Loucy (cell line): Measurements from ENCODE around the gene RAB31.

Source experiments
- H2AFZ ChIP-seq: fragments of 200-600 bp; sonication (generic); 2 replicates; pipeline ENCODE4 v1.6.0; 2016; ENCODE audit warnings: antibody characterized with exemption, mild to moderate bottlenecking, low read length, moderate library complexity
- H3F3A ChIP-seq: fragments of 200-600 bp; 2 replicates; pipeline ENCODE4 v1.6.0; 2016; ENCODE audit warnings: antibody characterized with exemption, low read depth, mild to moderate bottlenecking
- H3K27me3 ChIP-seq: fragments of 200-600 bp; sonication (generic); 2 replicates; pipeline ENCODE4 v1.6.1; 2014; ENCODE audit warnings: low read length, mild to moderate bottlenecking; ENCODE audit not compliant: insufficient read depth, poor library complexity, severe bottlenecking
- H3K36me3 ChIP-seq: fragments of 200-600 bp; sonication (generic); 2 replicates; pipeline ENCODE4 v1.6.1; 2016; ENCODE audit warnings: low read length; ENCODE audit not compliant: insufficient read depth
- H3K4me1 ChIP-seq: fragments of 200-600 bp; sonication (generic); 2 replicates; pipeline ENCODE4 v1.5.1; 2014; ENCODE audit warnings: low read length, mild to moderate bottlenecking; ENCODE audit not compliant: insufficient read depth, poor library complexity, severe bottlenecking
- H3K4me2 ChIP-seq: fragments of 200-600 bp; sonication (generic); 2 replicates; pipeline ENCODE4 v1.6.0; 2014; ENCODE audit warnings: antibody characterized with exemption, low read length, low read depth, mild to moderate bottlenecking; ENCODE audit not compliant: poor library complexity, severe bottlenecking
- H3K4me3 ChIP-seq: fragments of 200-600 bp; sonication (generic); 2 replicates; pipeline ENCODE4 v1.5.1; 2014; ENCODE audit warnings: low read length, mild to moderate bottlenecking, mixed read lengths; ENCODE audit not compliant: poor library complexity, severe bottlenecking
- H3K79me2 ChIP-seq: fragments of 200-600 bp; sonication (generic); 2 replicates; pipeline ENCODE4 v1.6.1; 2014; ENCODE audit warnings: low read length; ENCODE audit not compliant: insufficient read depth
- H3K9ac ChIP-seq: fragments of 200-600 bp; sonication (generic); 2 replicates; pipeline ENCODE4 v1.6.0; 2014; ENCODE audit warnings: mild to moderate bottlenecking, low read depth, low read length, moderate library complexity; ENCODE audit not compliant: poor library complexity, severe bottlenecking
- H3K9me2 ChIP-seq: fragments of 200-600 bp; sonication (generic); replicated peaks from 2 replicates; pipeline ENCODE4 v1.6.1; 2016; ENCODE audit warnings: low read depth, low read length, mixed read lengths
- H3K9me3 ChIP-seq: fragments of 200-600 bp; sonication (generic); 2 replicates; pipeline ENCODE4 v1.6.1; 2014; ENCODE audit warnings: mild to moderate bottlenecking, antibody characterized with exemption, low read length, low read depth; ENCODE audit not compliant: insufficient read depth
- H4K20me1 ChIP-seq: fragments of 200-600 bp; sonication (generic); 2 replicates; pipeline ENCODE4 v1.6.0; 2014; ENCODE audit warnings: antibody characterized with exemption, low read length, mild to moderate bottlenecking; ENCODE audit not compliant: insufficient read depth, poor library complexity, severe bottlenecking
- EZH2phosphoT487 ChIP-seq: fragments of 200-600 bp; IDR thresholded peaks from 2 replicates; pipeline ENCODE4 v1.6.1; 2018; ENCODE audit warnings: antibody characterized with exemption, mild to moderate bottlenecking, moderate library complexity, borderline replicate concordance
- TF ChIP-seq, protein P1 (sequence below): fragments of 200-600 bp; sonication (generic); conservative IDR thresholded peaks from 2 replicates; pipeline ENCODE4 v1.5.1; 2014; ENCODE audit warnings: mild to moderate bottlenecking, antibody characterized with exemption, low read length

Gene RAB31

DNA sequence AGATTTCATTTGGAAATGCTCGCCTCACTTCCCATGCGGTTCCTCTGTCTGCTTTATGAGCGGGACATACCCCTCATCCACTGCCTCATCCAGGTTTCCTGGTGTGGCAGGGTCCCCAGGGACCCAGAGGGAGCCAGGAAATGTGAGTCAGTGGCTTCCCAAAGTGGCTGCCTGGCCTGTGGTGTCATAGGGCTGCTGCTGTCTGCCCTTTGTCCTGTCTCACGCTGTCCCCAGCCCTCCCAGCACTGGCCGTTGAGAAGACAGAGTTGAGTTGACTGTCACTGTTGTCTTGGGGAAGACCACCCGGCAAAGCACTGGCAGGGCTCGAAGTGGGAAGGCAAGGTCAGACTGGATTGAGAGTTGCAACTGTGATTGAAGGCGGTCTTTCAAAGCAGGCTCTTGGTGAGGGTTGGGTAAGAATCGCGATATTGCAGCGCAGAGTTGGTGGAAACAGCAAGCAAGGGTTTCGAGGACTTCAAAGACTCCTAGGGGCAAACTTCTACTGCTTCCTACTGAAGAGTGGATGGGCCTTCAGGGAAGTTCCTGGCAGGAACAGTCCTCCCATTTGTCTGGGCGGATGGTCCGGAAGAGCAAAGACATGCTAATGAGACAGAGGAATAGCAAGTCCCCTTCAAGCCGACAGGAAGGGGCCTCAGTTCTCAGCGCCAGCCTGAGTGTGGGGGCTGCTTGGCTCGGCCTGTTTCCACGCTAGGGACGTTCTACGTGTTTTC, 33.9 kb downstream of the RAB31 start:
- Histone ChIP-seq H3K79me2 (no peaks in the 10 kb centered on the region), H3K9me2 (no peaks in the 10 kb centered on the region), H3K27me3 (no peaks in the 10 kb centered on the region), H2AFZ (no peak overlapping the region), H4K20me1 (no peaks in the 10 kb centered on the region), H3K9me3 (no peaks in the 10 kb centered on the region), H3K36me3 (no peaks in the 10 kb centered on the region), H3F3A (no peaks in the 10 kb centered on the region), H3K9ac (no peak overlapping the region), H3K4me2 (no peak overlapping the region), H3K4me1 (no peaks in the 10 kb centered on the region), H3K4me3 (no peak overlapping the region)
- TF ChIP-seq, protein P1, sequence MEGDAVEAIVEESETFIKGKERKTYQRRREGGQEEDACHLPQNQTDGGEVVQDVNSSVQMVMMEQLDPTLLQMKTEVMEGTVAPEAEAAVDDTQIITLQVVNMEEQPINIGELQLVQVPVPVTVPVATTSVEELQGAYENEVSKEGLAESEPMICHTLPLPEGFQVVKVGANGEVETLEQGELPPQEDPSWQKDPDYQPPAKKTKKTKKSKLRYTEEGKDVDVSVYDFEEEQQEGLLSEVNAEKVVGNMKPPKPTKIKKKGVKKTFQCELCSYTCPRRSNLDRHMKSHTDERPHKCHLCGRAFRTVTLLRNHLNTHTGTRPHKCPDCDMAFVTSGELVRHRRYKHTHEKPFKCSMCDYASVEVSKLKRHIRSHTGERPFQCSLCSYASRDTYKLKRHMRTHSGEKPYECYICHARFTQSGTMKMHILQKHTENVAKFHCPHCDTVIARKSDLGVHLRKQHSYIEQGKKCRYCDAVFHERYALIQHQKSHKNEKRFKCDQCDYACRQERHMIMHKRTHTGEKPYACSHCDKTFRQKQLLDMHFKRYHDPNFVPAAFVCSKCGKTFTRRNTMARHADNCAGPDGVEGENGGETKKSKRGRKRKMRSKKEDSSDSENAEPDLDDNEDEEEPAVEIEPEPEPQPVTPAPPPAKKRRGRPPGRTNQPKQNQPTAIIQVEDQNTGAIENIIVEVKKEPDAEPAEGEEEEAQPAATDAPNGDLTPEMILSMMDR, result no peak
- TF ChIP-seq EZH2phosphoT487, result no peak

DNA sequence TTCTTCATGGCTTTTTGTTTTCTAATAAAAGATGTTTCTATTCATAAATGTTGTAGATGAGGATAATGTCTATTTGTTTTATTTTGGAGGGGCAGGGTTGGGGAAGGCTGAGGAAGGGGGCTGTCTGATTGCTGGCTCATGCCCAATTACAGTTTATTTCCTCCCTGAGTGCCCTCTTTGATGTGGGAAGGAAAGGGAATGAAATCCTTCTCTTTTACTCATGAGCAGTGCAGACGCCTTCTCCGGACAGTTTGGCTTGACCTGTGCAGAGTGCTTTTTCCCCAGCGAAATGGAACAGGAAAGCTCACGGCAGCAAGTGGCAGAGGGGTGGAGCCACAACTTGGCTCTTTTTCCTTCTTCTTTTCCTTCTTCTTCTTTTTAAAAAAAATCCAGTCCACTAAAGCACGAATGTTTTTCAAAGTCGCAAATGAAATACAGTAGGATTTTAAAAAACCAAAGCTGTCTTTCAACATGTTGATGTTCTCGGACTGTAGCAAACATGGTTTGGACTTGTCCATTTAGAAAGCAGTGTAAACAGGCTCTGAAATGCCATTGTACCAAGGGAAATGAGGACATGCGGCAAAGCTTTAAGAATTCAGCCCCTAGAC, 34.5 kb downstream of the RAB31 start:
- no peak for TF ChIP-seq EZH2phosphoT487
- TF ChIP-seq, protein P1, result no peak
- Histone ChIP-seq H3K9ac (no peak overlapping the region), H3K27me3 (no peaks in the 10 kb centered on the region), H3K4me2 (no peak overlapping the region), H3K79me2 (no peaks in the 10 kb centered on the region), H3K9me2 (no peaks in the 10 kb centered on the region), H2AFZ (no peak overlapping the region), H3K36me3 (no peaks in the 10 kb centered on the region), H4K20me1 (no peaks in the 10 kb centered on the region), H3K4me3 (no peak overlapping the region), H3K4me1 (no peaks in the 10 kb centered on the region), H3F3A (no peaks in the 10 kb centered on the region), H3K9me3 (no peaks in the 10 kb centered on the region)

DNA sequence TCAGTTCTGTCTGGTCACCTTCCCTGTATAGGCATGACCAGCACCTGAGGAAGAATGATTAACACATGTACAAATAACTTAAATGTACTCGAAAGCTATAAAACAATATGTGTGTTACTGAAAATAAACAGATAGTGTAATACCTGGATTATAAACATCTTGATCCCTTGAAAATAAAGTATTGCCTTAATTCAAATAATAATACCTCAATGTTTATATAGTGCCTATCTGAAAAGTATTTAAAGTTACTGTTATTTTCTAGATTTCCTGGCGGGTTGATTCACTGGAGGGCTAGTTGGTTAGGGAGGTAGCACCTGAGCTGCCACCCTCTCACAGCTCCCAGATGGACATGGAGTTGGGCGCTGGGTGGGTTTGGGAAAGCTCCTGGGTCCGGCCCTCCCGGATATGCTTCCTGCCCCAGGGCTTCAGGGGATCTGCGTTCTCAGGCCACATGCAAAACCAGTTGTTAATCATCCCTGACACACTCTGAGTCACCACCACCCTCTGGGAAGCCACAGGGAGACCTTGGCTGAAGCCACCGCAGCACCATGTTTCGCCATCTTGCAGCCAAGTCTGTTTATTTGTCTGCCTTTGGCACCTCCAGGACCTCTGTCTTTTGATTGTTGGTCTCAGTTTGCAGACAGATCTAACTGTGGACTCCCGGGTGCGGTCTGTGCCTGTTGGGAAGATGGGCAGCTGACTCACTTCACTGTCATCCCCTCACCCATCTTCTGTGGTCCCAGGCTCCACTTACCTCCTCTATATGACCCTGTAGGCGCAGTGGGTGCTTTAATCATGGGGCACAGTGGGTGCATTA, 35.3 kb downstream of the RAB31 start:
- no peaks in the 10 kb centered on the region for H3K9me2 ChIP-seq
- no peaks in the 10 kb centered on the region for H4K20me1 ChIP-seq
- no peak for TF ChIP-seq EZH2phosphoT487
- TF ChIP-seq, protein P1, result no peak
- no peaks in the 10 kb centered on the region for H3K36me3 ChIP-seq
- H3K27me3 ChIP-seq, result no peaks in the 10 kb centered on the region
- H2AFZ ChIP-seq, result no peak overlapping the region
- H3K9ac ChIP-seq, result no peak overlapping the region
- H3K4me1 ChIP-seq, result no peaks in the 10 kb centered on the region
- H3K9me3 ChIP-seq, result no peaks in the 10 kb centered on the region
- H3K4me3 ChIP-seq, result no peak overlapping the region
- no peaks in the 10 kb centered on the region for H3F3A ChIP-seq
- H3K79me2 ChIP-seq, result no peaks in the 10 kb centered on the region
- H3K4me2 ChIP-seq, result no peak overlapping the region
